GM13977 (cell line): ENCODE results near the gene MGAT5.

Experiments
- DNase-seq: peaks from one replicate; pipeline ENCODE4 v3.0.0; 2012; ENCODE audit warnings: low spot score
- in situ Hi-C: fragments of 300-500 bp; cut with MboI; formaldehyde crosslinking; loops from one replicate; pipeline ENCODE4 v1.12.0; 2022; ENCODE audit warnings: low sequenced_read_pairs, low pct_unique_long_range_greater_than_20kb, mixed read lengths, inconsistent platforms; ENCODE audit not compliant: unreplicated experiment
- TF ChIP-seq, protein P1 (sequence below): IDR thresholded peaks from 2 replicates; pipeline ENCODE4 v1.5.1; 2012; ENCODE audit warnings: mild to moderate bottlenecking, control low read depth; ENCODE audit not compliant: insufficient read depth; ENCODE audit errors: extremely low read depth, missing control alignments

Gene MGAT5

DNA sequence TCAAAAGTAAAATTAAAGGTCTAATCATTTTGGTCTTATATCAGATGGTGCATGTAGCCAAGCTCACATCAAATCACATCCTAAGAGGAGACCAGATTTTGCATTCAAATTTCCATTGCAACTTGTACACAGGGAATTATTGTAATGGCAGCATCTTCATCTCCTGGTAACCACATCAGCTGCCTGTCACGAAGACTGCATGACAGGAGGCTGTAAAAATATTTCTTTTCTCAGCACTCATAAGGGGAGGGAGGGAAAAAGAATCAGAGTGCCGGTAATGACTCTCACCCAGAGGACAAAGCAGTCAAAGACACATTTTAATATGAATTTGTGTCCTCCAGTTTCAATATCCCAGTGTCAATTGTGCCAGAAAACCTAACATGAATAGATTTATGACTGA lies 248.2 kb downstream of the MGAT5 start:
- no peak for DNase-seq
- TF ChIP-seq, protein P1, sequence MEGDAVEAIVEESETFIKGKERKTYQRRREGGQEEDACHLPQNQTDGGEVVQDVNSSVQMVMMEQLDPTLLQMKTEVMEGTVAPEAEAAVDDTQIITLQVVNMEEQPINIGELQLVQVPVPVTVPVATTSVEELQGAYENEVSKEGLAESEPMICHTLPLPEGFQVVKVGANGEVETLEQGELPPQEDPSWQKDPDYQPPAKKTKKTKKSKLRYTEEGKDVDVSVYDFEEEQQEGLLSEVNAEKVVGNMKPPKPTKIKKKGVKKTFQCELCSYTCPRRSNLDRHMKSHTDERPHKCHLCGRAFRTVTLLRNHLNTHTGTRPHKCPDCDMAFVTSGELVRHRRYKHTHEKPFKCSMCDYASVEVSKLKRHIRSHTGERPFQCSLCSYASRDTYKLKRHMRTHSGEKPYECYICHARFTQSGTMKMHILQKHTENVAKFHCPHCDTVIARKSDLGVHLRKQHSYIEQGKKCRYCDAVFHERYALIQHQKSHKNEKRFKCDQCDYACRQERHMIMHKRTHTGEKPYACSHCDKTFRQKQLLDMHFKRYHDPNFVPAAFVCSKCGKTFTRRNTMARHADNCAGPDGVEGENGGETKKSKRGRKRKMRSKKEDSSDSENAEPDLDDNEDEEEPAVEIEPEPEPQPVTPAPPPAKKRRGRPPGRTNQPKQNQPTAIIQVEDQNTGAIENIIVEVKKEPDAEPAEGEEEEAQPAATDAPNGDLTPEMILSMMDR, result no peak
- in situ Hi-C loops, result no loop called here
